SK-N-SH (cell line): Measurements from ENCODE around the gene PLK1. TPM values are rescaled to one million over a fixed set of nuclear protein-coding genes. Genes with fewer than 3 reads are reported as not detected.
"Not testable (repeated sequence)": the region's sequence is repeated elsewhere in the genome, so short reads cannot be mapped to it uniquely, and the experiment has no call there.

Experiments used
- CTCF ChIA-PET: fragments of 300-600, 350-600 bp; formaldehyde crosslinking; extraction: SDS; loops from one replicate; lab custom pipeline; 2021; lab: Yijun Ruan, JAX
- POLR2A ChIA-PET: fragments of 350-600 bp; sonication (Branson Sonifier 250); formaldehyde crosslinking; extraction: SDS; loops from one replicate; lab custom pipeline; 2020; ENCODE audit warnings: antibody characterized with exemption, inconsistent platforms; lab: Yijun Ruan, JAX
- DNase-seq: peaks from one replicate; pipeline ENCODE4 v3.0.0; 2012
- H2AFZ ChIP-seq: fragments of 200-600 bp; sonication (generic); 2 replicates; pipeline ENCODE4 v1.8.1; 2016; ENCODE audit warnings: antibody characterized with exemption, mild to moderate bottlenecking, low read depth
- H3F3A ChIP-seq: fragments of 200-600 bp; sonication (generic); replicated peaks from 2 replicates; pipeline ENCODE3; 2016; ENCODE audit warnings: antibody characterized with exemption, mild to moderate bottlenecking; ENCODE audit not compliant: insufficient read depth
- H3K27ac ChIP-seq, 2 experiments: fragments of 200-500 bp in 1 of 2; fragments of 200-600 bp in 1 of 2; sonication (Bioruptor generic) in 1 of 2; sonication (generic), shearing (Covaris generic) in 1 of 2; 2 replicates each; pipeline versions ENCODE4 v1.5.1 to v1.6.1; 2014 to 2016; ENCODE audit warnings: low read depth in 2 of 2, inconsistent platforms in 1 of 2, low read length in 1 of 2, mild to moderate bottlenecking in 1 of 2, mixed read lengths in 1 of 2
- H3K27me3 ChIP-seq: fragments of 200-600 bp; sonication (generic), shearing (Covaris generic); 2 replicates; pipeline ENCODE4 v1.6.1; 2016; ENCODE audit warnings: mixed run types; ENCODE audit not compliant: insufficient read depth
- H3K36me3 ChIP-seq, 2 experiments: fragments of 200-500 bp in 1 of 2; fragments of 200-600 bp in 1 of 2; sonication (Bioruptor generic) in 1 of 2; sonication (generic) in 1 of 2; replicated peaks in 1 of 2; 2 replicates each; pipeline versions ENCODE3 to v1.5.1; 2014 to 2016; ENCODE audit warnings: low read length in 1 of 2, mild to moderate bottlenecking in 1 of 2; ENCODE audit not compliant: insufficient read depth in 2 of 2, control insufficient read depth in 1 of 2
- H3K4me1 ChIP-seq, 2 experiments: fragments of 200-500 bp in 1 of 2; fragments of 200-600 bp in 1 of 2; sonication (Bioruptor generic) in 1 of 2; sonication (generic), shearing (Covaris generic) in 1 of 2; 2 replicates each; pipeline versions ENCODE4 v1.5.1 to v1.6.1; 2014 to 2016; ENCODE audit warnings: low read depth in 1 of 2, low read length in 1 of 2, mixed run types in 1 of 2; ENCODE audit not compliant: insufficient read depth in 2 of 2, control insufficient read depth in 1 of 2
- H3K4me2 ChIP-seq: fragments of 200-600 bp; sonication (generic), shearing (Covaris generic); 2 replicates; pipeline ENCODE4 v1.6.1; 2017; ENCODE audit warnings: mixed run types
- H3K4me3 ChIP-seq, 2 experiments: fragments of 200-500 bp in 1 of 2; fragments of 200-600 bp in 1 of 2; sonication (Bioruptor generic) in 1 of 2; sonication (generic), shearing (Covaris generic) in 1 of 2; 2 replicates each; pipeline versions ENCODE4 v1.5.1 to v1.8.1; 2014 to 2016; ENCODE audit warnings: low read depth in 2 of 2, inconsistent platforms in 1 of 2, low read length in 1 of 2, mild to moderate bottlenecking in 1 of 2, mixed read lengths in 1 of 2, moderate library complexity in 1 of 2
- H3K79me2 ChIP-seq: fragments of 200-600 bp; sonication (generic); 2 replicates; pipeline ENCODE4 v1.8.1; 2017; ENCODE audit warnings: mild to moderate bottlenecking; ENCODE audit not compliant: insufficient read depth
- H3K9ac ChIP-seq: fragments of 200-600 bp; sonication (generic); 2 replicates; pipeline ENCODE4 v1.6.1; 2017; ENCODE audit warnings: mixed run types
- H3K9me2 ChIP-seq: fragments of 200-600 bp; sonication (generic); 2 replicates; pipeline ENCODE4 v1.6.1; 2017; ENCODE audit warnings: mixed run types
- H3K9me3 ChIP-seq: fragments of 200-600 bp; sonication (generic); 2 replicates; pipeline ENCODE4 v1.6.1; 2017; ENCODE audit warnings: mixed run types, mild to moderate bottlenecking, moderate library complexity
- H4K20me1 ChIP-seq: fragments of 200-600 bp; sonication (generic); 2 replicates; pipeline ENCODE4 v1.6.1; 2017; ENCODE audit warnings: mild to moderate bottlenecking, mixed run types; ENCODE audit not compliant: insufficient read depth
- CHD2 ChIP-seq: fragments of 150-350 bp; IDR thresholded peaks from 2 replicates; pipeline ENCODE4 v1.6.1; 2018; ENCODE audit warnings: low read length; ENCODE audit not compliant: partially characterized antibody
- EZH2phosphoT487 ChIP-seq: fragments of 200-600 bp; sonication (generic); IDR thresholded peaks from 2 replicates; pipeline ENCODE4 v1.6.1; 2017; ENCODE audit warnings: low read depth, mixed run types, mild to moderate bottlenecking, antibody characterized with exemption, moderate library complexity, borderline replicate concordance
- GABPA ChIP-seq: IDR thresholded peaks from 2 replicates; pipeline ENCODE4 v1.4.0; 2012; ENCODE audit warnings: low read depth, mild to moderate bottlenecking
- JUND ChIP-seq: IDR thresholded peaks from 2 replicates; pipeline ENCODE4 v1.4.0; 2012
- NRF1 ChIP-seq: IDR thresholded peaks from 2 replicates; pipeline ENCODE4 v1.6.1; 2012; ENCODE audit warnings: low read depth, mild to moderate bottlenecking, low read length
- RAD21 ChIP-seq: IDR thresholded peaks from 2 replicates; pipeline ENCODE4 v1.6.1; 2012; ENCODE audit warnings: mild to moderate bottlenecking, low read length
- RCOR1 ChIP-seq: fragments of 150-350 bp; IDR thresholded peaks from 2 replicates; pipeline ENCODE4 v1.6.1; 2017; ENCODE audit warnings: antibody characterized with exemption, low read length
- SIN3A ChIP-seq: IDR thresholded peaks from 2 replicates; pipeline ENCODE4 v1.6.1; 2012; ENCODE audit warnings: low read depth, mild to moderate bottlenecking, low read length, moderate library complexity, borderline replicate concordance
- WGBS: methylation state at CpG from one replicate; pipeline ENCODE4 v1.1.6; 2017; ENCODE audit warnings: low lambda C conversion rate; 5-methylcytosine and 5-hydroxymethylcytosine counted together
- polyA plus RNA-seq, 3 experiments: library from polyadenylated mRNA; depleted of rRNA; stranded (reverse); fragments of >200 nt; gene quantifications; 2 replicates each; pipeline ENCODE4 v1.2.3, GENCODE V29; 2012
- TF ChIP-seq, protein P1 (sequence below): IDR thresholded peaks from 2 replicates; pipeline ENCODE4 v1.4.0; 2012; ENCODE audit warnings: low read depth, borderline replicate concordance
- TF ChIP-seq, protein P2 (sequence below): IDR thresholded peaks from 2 replicates; pipeline ENCODE4 v1.4.0; 2012; ENCODE audit warnings: low read depth

PLK1 gene
- polyA plus RNA-seq, 1 of the 3 experiments (the other 2 are of a cell fraction) = 68.7 TPM

DNA sequence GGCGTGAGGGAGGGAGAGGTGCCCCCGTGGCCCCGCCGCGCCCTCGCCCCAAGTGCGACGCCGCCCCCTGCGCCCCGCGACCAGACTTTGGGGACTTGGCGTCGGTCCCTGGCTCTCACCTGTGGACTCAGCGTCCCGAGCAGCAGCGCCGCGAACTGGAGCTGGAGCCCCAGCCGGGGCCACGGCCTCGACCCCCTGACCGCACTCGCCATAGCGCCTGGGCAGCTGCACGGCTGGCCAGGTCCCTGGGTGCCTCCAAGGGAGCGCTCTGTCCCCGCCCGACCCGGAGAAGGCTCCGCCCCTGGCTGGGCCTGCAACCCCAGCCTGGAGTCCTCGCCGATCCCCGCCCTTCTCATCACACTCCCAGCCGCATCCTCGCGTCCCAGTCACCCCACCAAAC is 34.3 kb downstream of the PLK1 start, which contains the start of gene ERN2 (continued):
- TF ChIP-seq NRF1 (no peak), JUND (no peak), EZH2phosphoT487 (no peak), SIN3A (no peak), RAD21 (no peak)
- TF ChIP-seq, protein P1, sequence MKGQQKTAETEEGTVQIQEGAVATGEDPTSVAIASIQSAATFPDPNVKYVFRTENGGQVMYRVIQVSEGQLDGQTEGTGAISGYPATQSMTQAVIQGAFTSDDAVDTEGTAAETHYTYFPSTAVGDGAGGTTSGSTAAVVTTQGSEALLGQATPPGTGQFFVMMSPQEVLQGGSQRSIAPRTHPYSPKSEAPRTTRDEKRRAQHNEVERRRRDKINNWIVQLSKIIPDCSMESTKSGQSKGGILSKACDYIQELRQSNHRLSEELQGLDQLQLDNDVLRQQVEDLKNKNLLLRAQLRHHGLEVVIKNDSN = no peak
- TF ChIP-seq, protein P2, sequence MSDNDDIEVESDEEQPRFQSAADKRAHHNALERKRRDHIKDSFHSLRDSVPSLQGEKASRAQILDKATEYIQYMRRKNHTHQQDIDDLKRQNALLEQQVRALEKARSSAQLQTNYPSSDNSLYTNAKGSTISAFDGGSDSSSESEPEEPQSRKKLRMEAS = no peak

DNA sequence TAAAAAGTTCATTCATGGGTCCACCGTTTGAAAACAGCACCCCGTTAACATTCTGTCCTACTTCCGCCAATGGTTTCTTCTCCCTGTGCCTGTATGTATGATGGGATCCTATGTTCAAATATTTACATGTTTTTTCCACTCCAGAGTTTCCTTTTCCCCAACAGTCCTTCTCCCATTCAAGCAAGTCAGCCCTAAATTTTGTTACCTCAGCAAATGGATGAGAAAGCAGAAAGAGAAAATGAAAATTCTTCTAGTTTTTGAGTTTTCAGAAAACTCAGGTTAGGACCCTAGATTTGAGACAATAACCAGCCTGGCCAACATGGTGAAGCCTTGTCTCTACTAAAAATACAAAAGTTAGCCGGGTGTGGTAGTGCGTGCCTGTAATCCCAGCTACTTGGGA is 37.8 kb downstream of the PLK1 start:
- 55% methylated on average over 5 of the region's 5 CpGs for WGBS
- POLR2A ChIA-PET = no interaction called here
- Histone ChIP-seq H3K36me3 (no peaks in the 10 kb centered on the region), H4K20me1 (no peaks in the 10 kb centered on the region), H3K4me2 (no peak overlapping the region)
- TF ChIP-seq GABPA (no peak), RCOR1 (no peak), CHD2 (no peak)
- TF ChIP-seq, all 33 proteins: peak for 0
- Histone ChIP-seq H3K9me2 (no peaks in the 10 kb centered on the region), H3K4me1 (no peaks in the 10 kb centered on the region), H3K27me3 (peaks cover 9% of the 10 kb centered on the region; the same call in 1 of the 2 replicates), H3K9me3 (no peaks in the 10 kb centered on the region), H3K27ac (no peak overlapping the region), H3F3A (no peaks in the 10 kb centered on the region), H3K4me3 (no peak overlapping the region), H3K79me2 (no peaks in the 10 kb centered on the region), H2AFZ (no peak overlapping the region), H3K9ac (no peak overlapping the region)
- no peak for DNase-seq
- CTCF ChIA-PET = no interaction called here

DNA sequence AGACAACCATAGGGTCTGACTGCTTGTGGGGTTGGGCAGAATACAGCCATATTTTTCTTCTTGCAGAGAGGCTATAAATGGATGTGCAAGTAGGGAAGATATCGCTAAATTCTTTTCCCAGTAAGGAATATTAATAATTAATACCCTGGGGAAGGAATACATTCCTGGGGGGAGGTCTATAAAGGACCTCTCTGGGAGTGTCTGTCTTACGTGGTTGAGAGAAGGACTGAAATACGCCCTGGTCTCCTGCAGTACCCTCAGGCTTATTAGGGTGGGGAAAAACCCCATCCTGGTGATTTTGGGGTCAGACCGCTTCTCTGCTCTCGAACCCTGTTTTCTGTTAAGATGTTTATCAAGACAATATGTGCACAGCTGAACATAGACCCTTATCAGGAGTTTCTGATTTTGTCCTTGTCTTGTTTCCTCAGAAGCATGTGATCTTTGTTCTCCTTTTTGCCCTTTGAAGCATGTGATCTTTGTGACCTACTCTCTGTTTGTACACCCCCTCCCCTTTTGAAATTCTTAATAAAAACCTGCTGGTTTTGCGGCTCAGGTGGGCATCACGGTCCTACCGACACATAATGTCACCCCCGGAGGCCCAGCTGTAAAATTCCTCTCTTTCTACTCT is 44.0 kb downstream of the PLK1 start:
- H3K79me2 ChIP-seq, H3K9me2 ChIP-seq, H3K4me2 ChIP-seq, H3K27ac ChIP-seq, H3K36me3 ChIP-seq, H3K9me3 ChIP-seq, H3F3A ChIP-seq, H4K20me1 ChIP-seq, H2AFZ ChIP-seq, H3K4me3 ChIP-seq, DNase-seq, H3K9ac ChIP-seq, H3K27me3 ChIP-seq, H3K4me1 ChIP-seq, POLR2A ChIA-PET: not testable (repeated sequence)
- CTCF ChIA-PET = interaction anchor here (1.1 kb wide), 1 partner anchor 319 kb away, joined by 3 read pairs; no protein-coding TSS in a partner anchor
- WGBS = 26% methylated on average over 9 of the region's 9 CpGs
